GM21447 (cell line): ENCODE measurements around the gene BACH2.

Experiments
- ATAC-seq: cut with Tn5 transposase; IDR thresholded peaks from one replicate; pipeline ENCODE4 v1.9.1; 2021; ENCODE audit not compliant: unreplicated experiment

Gene BACH2

GRCh38 chr6:90302320-90302719 is 5.7 kb upstream of the BACH2 start:
- no peak for ATAC-seq

GRCh38 chr6:90301816-90302215 is 5.2 kb upstream of the BACH2 start:
- ATAC-seq, result no peak

- no peak for ATAC-seq
These were observed 1.9 kb upstream of the BACH2 start for GRCh38 chr6:90298459-90299053.

GRCh38 chr6:90297867-90298381 is 1.3 kb upstream of the BACH2 start:
- no peak for ATAC-seq

- no peak for ATAC-seq
These were observed 648 bp upstream of the BACH2 start for GRCh38 chr6:90297115-90297866.

GRCh38 chr6:90295854-90296340 is 746 bp downstream of the BACH2 start:
- ATAC-seq, result peak; percentile 43

- ATAC-seq, result no peak
These were observed 1.4 kb downstream of the BACH2 start for GRCh38 chr6:90294989-90295853.

- ATAC-seq, result no peak
These were observed 2.0 kb downstream of the BACH2 start for GRCh38 chr6:90294614-90294988.

- no peak for ATAC-seq
These were observed 2.6 kb downstream of the BACH2 start for GRCh38 chr6:90294008-90294511.

GRCh38 chr6:90293319-90293953 is 3.2 kb downstream of the BACH2 start:
- no peak for ATAC-seq

- no peak for ATAC-seq
These were observed 5.1 kb downstream of the BACH2 start for GRCh38 chr6:90291565-90291964.

- no peak for ATAC-seq
These were observed 5.7 kb downstream of the BACH2 start for GRCh38 chr6:90290811-90291420.

GRCh38 chr6:90289902-90290301 is 6.7 kb downstream of the BACH2 start:
- ATAC-seq, result no peak

GRCh38 chr6:90288404-90288803 is 8.2 kb downstream of the BACH2 start:
- no peak for ATAC-seq

GRCh38 chr6:90286884-90287488 is 9.7 kb downstream of the BACH2 start:
- ATAC-seq, result no peak

- peak; percentile 66 for ATAC-seq
These were observed 10.8 kb downstream of the BACH2 start for GRCh38 chr6:90285611-90286381.

- peak; percentile 39 for ATAC-seq
These were observed 11.6 kb downstream of the BACH2 start for GRCh38 chr6:90285042-90285481.

- peak; percentile 73 for ATAC-seq
These were observed 12.2 kb downstream of the BACH2 start for GRCh38 chr6:90284236-90285041.
